Gastrocnemius medialis (tissue), 4 donors: Measurements from ENCODE around the gene CDK1. TPM values are rescaled to one million over a fixed set of nuclear protein-coding genes. Genes with fewer than 3 reads are reported as not detected.

Source experiments
- ATAC-seq, 2 donors: fragments of 150-250 bp; one replicate each; pipeline ENCODE4 v1.9.1; 2016
- DNase-seq, 2 donors: peaks; one replicate each; pipeline ENCODE4 v3.0.0-alpha.2; 2019
- H3K27ac ChIP-seq, 4 donors: fragments of 200-600 bp; sonication (generic); 1 replicate in 1 of 4; 2 replicates in 3 of 4; pipeline ENCODE4 v1.5.1; 2016 to 2018; ENCODE audit warnings: mild to moderate bottlenecking in 2 of 4, moderate library complexity in 1 of 4
- H3K27me3 ChIP-seq, 3 donors: fragments of 200-600 bp; sonication (generic) in 2 of 3; 1 replicate in 1 of 3; 2 replicates in 2 of 3; pipeline versions ENCODE4 v1.5.1 to v1.6.0; 2016 to 2019; ENCODE audit warnings: mild to moderate bottlenecking in 1 of 3, moderate library complexity in 1 of 3
- H3K36me3 ChIP-seq, 2 donors: fragments of 200-600 bp; sonication (generic) in 1 of 2; one replicate each; pipeline ENCODE4 v1.5.1; 2017 to 2018
- H3K4me1 ChIP-seq, 2 donors: fragments of 200-600 bp; sonication (generic) in 1 of 2; one replicate each; pipeline ENCODE4 v1.5.1; 2016 to 2017; ENCODE audit warnings: mild to moderate bottlenecking in 2 of 2
- H3K4me3 ChIP-seq, 4 donors: fragments of 200-600 bp; sonication (generic) in 3 of 4; 1 replicate in 1 of 4; 2 replicates in 3 of 4; pipeline ENCODE4 v1.5.1; 2016 to 2019; ENCODE audit warnings: mild to moderate bottlenecking in 2 of 4
- H3K9me3 ChIP-seq, 3 donors: fragments of 200-600 bp; sonication (generic) in 2 of 3; 1 replicate in 1 of 3; 2 replicates in 2 of 3; pipeline ENCODE4 v1.5.1; 2016 to 2019
- CTCF ChIP-seq, 5 experiments: fragments of 450-650 bp in 3 of 5; fragments of 200-600 bp in 2 of 5; sonication (generic) in 2 of 5; IDR thresholded peaks in 4 of 5; conservative IDR thresholded peaks in 1 of 5; 1 replicate in 4 of 5; 2 replicates in 1 of 5; pipeline ENCODE4 v1.5.1; 2016 to 2019; ENCODE audit warnings: antibody characterized with exemption in 5 of 5, mild to moderate bottlenecking in 3 of 5, moderate library complexity in 3 of 5
- POLR2A ChIP-seq, 2 donors: fragments of 450-650 bp; IDR thresholded peaks; one replicate each; pipeline ENCODE4 v1.6.1; 2017; ENCODE audit warnings: antibody characterized with exemption in 2 of 2, mild to moderate bottlenecking in 2 of 2, moderate library complexity in 2 of 2
- in situ Hi-C, 4 donors: fragments of 200-750 bp; cut with MboI; loops; one replicate each; pipeline versions ENCODE4 v1.15.0 to v1.8.0; 2017; ENCODE audit warnings: low sequenced_read_pairs in 4 of 4
- intact Hi-C: fragments of 100-400 bp; cut with DNase I; formaldehyde crosslinking; loops from one replicate; pipeline ENCODE4 v1.15.1; 2023; ENCODE audit warnings: low total_unique reads
- total RNA-seq, 4 donors: library from RNA; depleted of rRNA; stranded (reverse); fragments of >200 nt; gene quantifications; one replicate each; pipeline versions ENCODE4 v1.1.0 to v1.2.3, GENCODE V29; 2016

CDK1 gene
- total RNA-seq, 4 donors from 2014 or later = 0.82 to 1.9 (median 1.2) TPM; not detected in 1

- DNase-seq (no peak), ATAC-seq (no peak)
- Histone ChIP-seq H3K27me3 (no peaks in the 10 kb centered on the region), H3K9me3 (no peaks in the 10 kb centered on the region), H3K36me3 (no peaks in the 10 kb centered on the region), H3K4me3 (no peak overlapping the region), H3K4me1 (peaks cover 13 to 16% of the 10 kb centered on the region in 2 donors), H3K27ac (no peak overlapping the region)
- intact Hi-C loops = no loop called here
- in situ Hi-C loops = loop anchor here in 3 of 4 donors (25.0 kb wide), 2 partner anchors 329 to 1454 kb away; partner anchors contain the start of gene RTKN2 (in 1 of the 3)
- no peak for TF ChIP-seq CTCF (IDR thresholded peaks at IDR 0.05 in 4 of 5, conservative IDR thresholded peaks at IDR 0.05 in 1 of 5)
- no peak for TF ChIP-seq POLR2A (IDR thresholded peaks at IDR 0.05)
Measured at GRCh38 chr10:60808036-60808435, 29.8 kb downstream of the CDK1 start.

- peak overlapping the region in 1 of 4 donors; percentile 80 for H3K27ac ChIP-seq
Measured at GRCh38 chr10:60809157-60809556, 30.9 kb downstream of the CDK1 start.

GRCh38 chr10:60810437-60811182, 32.3 kb downstream of the CDK1 start:
- ATAC-seq = peak; percentile 98
- Histone ChIP-seq H3K27me3 (no peaks in the 10 kb centered on the region), H3K4me1 (peaks cover 13 to 16% of the 10 kb centered on the region in 2 donors), H3K27ac (peak overlapping the region; percentile 59 to 86 (median 79)), H3K4me3 (no peak overlapping the region), H3K9me3 (no peaks in the 10 kb centered on the region), H3K36me3 (no peaks in the 10 kb centered on the region)
- no peak for TF ChIP-seq CTCF (IDR thresholded peaks at IDR 0.05 in 4 of 5, conservative IDR thresholded peaks at IDR 0.05 in 1 of 5)
- no peak for TF ChIP-seq POLR2A (IDR thresholded peaks at IDR 0.05)
- intact Hi-C loops = loop anchor here (10.0 kb wide), 2 partner anchors 354 to 1434 kb away; no protein-coding TSS in a partner anchor
- in situ Hi-C loops = loop anchor here in 3 of 4 donors (5.0 to 25.0 kb wide), 7 partner anchors 152 to 1452 kb away; partner anchors contain the start of gene RTKN2 (in 1 of the 3)
- DNase-seq = peak; percentile 23 to 29

More at GRCh38 chr10:60809157-60809556, 30.9 kb downstream of the CDK1 start:
- DNase-seq (no peak), ATAC-seq (peak; percentile 30 to 79)
- H3K9me3 ChIP-seq = no peaks in the 10 kb centered on the region
- in situ Hi-C loops (loop anchor here in 3 of 4 donors (25.0 kb wide), 2 partner anchors 328 to 1453 kb away; partner anchors contain the start of gene RTKN2 (in 1 of the 3)), intact Hi-C loops (no loop called here)
- no peak for TF ChIP-seq POLR2A (IDR thresholded peaks at IDR 0.05)
- no peak for TF ChIP-seq CTCF (IDR thresholded peaks at IDR 0.05 in 4 of 5, conservative IDR thresholded peaks at IDR 0.05 in 1 of 5)
- no peaks in the 10 kb centered on the region for H3K36me3 ChIP-seq
- peaks cover 13 to 16% of the 10 kb centered on the region in 2 donors for H3K4me1 ChIP-seq
- no peak overlapping the region for H3K4me3 ChIP-seq
- H3K27me3 ChIP-seq = no peaks in the 10 kb centered on the region

GRCh38 chr10:60816628-60817397, 38.5 kb downstream of the CDK1 start:
- Histone ChIP-seq H3K27me3 (no peaks in the 10 kb centered on the region), H3K4me1 (peaks cover 22 to 26% of the 10 kb centered on the region in 2 donors), H3K27ac (peak overlapping the region in 3 of 4 donors; percentile 14 to 27 (median 19)), H3K4me3 (peak overlapping the region in 1 of 4 donors; percentile 19), H3K9me3 (no peaks in the 10 kb centered on the region), H3K36me3 (no peaks in the 10 kb centered on the region)
- in situ Hi-C loops = loop anchor here (5.0 to 25.0 kb wide), 5 partner anchors 145 to 1445 kb away; partner anchors contain the start of gene RTKN2 (in 1 of the 4)
- intact Hi-C loops = loop anchor here (1.0 to 10.0 kb wide), 5 partner anchors 147 to 1428 kb away; no protein-coding TSS in a partner anchor
- ATAC-seq (peak; percentile 93 to 94), DNase-seq (peak; percentile 25 to 39)
- no peak for TF ChIP-seq POLR2A (IDR thresholded peaks at IDR 0.05)
- peak; percentile 72 to 86 (median 82) for TF ChIP-seq CTCF (IDR thresholded peaks at IDR 0.05 in 4 of 5, conservative IDR thresholded peaks at IDR 0.05 in 1 of 5)
